ENCODE measurements around the gene SNX25.

- no peak for TF ChIP-seq CTCF (IDR thresholded peaks at IDR 0.05 in 4 of 5, conservative IDR thresholded peaks at IDR 0.05 in 1 of 5)
- no peak for TF ChIP-seq POLR2A (IDR thresholded peaks at IDR 0.05)
Measured at GRCh38 chr4:185196437-185196836, 13.0 kb upstream of the SNX25 start.

All from gastrocnemius medialis (tissue), 4 donors.